GM15510 (cell line): Measurements from ENCODE around the gene GIMAP1.
A peak's percentile ranks its signal among the peaks of the same experiment; 100 is the strongest.

Source experiments
- POLR2A ChIP-seq: IDR thresholded peaks from 3 replicates; pipeline ENCODE4 v1.6.1; 2011; ENCODE audit warnings: borderline replicate concordance; ENCODE audit not compliant: insufficient read length; ENCODE audit errors: extremely low read depth

The GIMAP1 gene

GRCh38 chr7:150716368-150716767, at the start of gene GIMAP1:
Gene GIMAP1 (plus strand): TSS chr7:150716613. CDS start chr7:150719048, 2,435 bp downstream.
- peak; percentile 17 for TF ChIP-seq POLR2A

DNA sequence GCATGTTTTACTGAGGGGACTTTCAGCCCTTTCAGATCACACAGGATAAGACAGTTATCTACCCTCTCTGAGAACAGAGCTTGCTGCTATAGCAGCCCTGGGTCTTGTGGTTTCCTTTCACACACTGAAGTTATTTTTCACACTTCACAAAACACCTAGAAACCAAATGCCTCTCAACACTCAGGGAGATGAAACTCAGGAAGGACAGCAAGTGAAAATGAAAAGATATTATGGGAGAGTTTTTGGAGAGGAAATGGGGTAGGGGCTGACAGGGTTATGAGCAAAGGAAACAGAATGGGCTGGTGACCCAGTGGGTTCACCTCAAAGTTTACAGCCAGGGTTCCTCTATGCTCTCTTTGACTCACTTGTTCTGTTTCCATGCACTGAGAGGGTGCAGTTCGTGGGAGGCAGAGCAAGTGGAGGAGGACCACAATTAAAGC, 47.9 kb upstream of the GIMAP1 start:
- no peak for TF ChIP-seq POLR2A

- no peak for TF ChIP-seq POLR2A
Observed at GRCh38 chr7:150668977-150669376, 47.4 kb upstream of the GIMAP1 start.

- no peak for TF ChIP-seq POLR2A
Observed at GRCh38 chr7:150675714-150676113, 40.7 kb upstream of the GIMAP1 start.

DNA sequence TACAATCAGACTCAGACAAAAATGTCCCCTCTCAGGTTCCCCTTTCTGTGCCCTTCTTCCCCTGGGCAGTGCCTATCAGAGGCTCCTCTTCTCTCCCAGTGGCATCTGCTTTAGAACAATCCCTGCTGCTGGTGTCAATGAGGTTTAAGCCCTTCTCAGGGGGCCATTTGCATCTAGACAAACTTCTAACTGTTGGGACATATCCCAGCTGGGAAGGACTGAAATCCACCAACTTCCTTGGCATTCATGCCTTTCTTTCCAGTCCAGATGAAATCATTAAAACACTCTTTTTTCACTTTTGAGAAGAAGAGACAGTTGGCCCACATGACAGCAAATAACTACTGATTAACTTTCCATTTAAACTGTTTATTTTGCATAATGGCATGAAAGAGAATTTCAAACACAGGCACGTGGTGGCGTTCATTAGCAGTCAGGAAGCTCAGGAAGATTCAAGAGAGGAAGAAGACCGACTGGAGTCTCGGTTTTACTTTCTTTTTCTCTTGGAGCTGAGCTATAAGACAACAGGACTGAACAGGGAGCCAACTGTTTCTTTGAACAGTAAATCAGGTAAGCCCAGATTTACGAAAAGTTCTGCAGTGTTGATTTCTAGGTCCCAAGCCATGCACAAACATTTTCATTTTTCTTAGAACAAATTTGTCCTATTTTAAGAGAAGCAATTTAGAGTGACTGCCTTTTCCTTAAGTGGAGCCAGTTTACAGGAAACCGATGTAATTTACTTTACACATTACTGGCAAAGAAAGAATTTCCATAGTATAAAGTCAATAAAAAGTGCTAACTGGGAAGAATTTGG, 31.0 kb upstream of the GIMAP1 start, which contains the start of gene GIMAP2:
Gene GIMAP2, plus strand, starts transcription at position 488 of the 811 bp plus-strand sequence. CDS start 1,354 bp downstream, outside the sequence.
- TF ChIP-seq POLR2A: peak; percentile 36

GRCh38 chr7:150686030-150686631, 30.3 kb upstream of the GIMAP1 start:
- no peak for TF ChIP-seq POLR2A

GRCh38 chr7:150688630-150689029, 27.8 kb upstream of the GIMAP1 start:
- no peak for TF ChIP-seq POLR2A

GRCh38 chr7:150695654-150696053, 20.8 kb upstream of the GIMAP1 start:
- no peak for TF ChIP-seq POLR2A

DNA sequence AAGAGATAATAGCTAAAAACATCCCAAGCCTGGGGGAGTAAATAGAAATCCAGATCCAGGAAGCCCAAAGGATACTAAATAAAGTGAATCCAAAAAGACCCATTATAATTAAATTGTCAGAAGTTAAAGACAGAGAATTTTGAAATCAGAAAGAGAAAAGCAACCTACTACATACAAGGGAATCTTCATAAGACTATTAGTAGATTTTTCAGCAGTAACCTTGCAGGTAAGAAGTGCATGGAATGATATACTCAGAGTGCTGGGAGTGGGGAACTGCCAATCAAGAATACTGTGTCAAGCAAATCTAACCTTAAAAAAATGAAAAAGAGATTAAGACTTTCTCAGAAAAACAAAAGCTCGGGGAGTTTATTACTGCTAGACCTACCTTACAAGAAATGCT, 13.2 kb upstream of the GIMAP1 start:
- no peak for TF ChIP-seq POLR2A

- no peak for TF ChIP-seq POLR2A
Observed at GRCh38 chr7:150715293-150715692, 1.1 kb upstream of the GIMAP1 start.

DNA sequence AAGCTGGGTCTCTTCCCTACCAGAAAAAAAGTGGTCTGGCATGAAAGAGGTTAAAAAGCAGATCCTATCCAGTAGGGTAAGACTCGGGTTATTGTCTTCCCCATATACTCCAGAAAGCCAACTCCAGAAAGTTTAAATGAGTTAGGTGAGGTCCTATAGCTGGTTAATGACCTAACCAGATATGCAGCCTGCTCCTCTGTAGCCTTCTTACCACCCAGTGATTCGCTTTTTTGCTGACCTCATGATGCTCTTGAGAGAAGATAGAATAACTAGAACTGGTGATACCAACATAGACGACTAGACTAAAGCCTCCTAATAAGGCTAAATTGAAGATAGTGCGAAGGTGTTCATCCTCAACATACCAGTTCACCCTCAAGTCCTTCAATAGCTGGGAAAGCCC, 675 bp upstream of the GIMAP1 start:
- TF ChIP-seq POLR2A: no peak

- TF ChIP-seq POLR2A: no peak
Observed at GRCh38 chr7:150716939-150717338, 526 bp downstream of the GIMAP1 start.

DNA sequence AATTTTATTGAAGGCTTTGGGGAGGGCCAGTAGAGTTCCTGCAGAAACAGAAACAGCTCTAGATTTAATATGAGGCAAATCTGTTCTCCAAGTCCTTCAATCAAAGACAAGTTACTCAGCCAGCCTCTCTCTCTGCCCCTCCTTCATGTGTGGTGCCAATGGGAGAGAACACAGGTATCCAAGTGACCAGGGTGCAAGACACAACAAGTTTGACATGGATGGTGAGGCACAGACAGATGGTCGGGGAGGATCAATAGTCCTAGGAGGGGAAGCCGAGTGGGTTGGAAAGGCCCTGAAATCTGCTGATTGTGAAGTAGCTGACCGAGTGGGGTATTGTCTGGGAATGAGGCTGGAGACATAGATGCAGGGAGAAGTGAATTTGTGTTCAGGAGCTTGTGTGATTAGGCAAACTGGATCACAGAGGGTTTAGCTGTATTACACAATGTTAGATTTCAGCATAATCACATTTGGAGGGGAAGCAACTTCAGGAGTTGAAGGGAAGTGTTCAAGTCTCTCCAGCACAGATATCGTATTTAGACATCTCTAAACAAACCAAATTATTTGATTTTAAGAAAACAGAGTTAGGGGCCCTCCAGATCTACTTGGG, 1.5 kb downstream of the GIMAP1 start:
- TF ChIP-seq POLR2A: no peak

DNA sequence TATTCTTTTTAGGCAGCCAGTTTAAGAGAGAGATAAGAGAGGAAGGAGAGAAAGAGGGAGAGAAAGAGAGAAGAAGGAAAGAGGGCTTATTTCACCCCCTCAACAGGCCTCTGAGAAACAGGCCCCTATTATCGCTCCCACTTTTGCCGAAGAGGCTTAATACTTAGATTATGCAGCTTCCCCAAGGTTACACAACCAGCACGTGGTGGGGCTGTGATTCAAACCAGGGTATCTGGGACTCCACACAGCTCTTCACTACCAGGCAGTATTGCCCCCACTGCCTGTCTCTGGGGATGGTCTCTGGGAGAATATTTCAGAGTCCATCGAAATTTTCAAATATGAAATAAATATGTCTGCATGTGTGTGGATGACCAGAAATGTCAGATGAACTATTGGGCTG, 3.0 kb downstream of the GIMAP1 start:
- no peak for TF ChIP-seq POLR2A
